Limb (tissue), 2 donors: Measurements from ENCODE around the gene SH3TC2.
A peak's percentile ranks its signal among the peaks of the same experiment; 100 is the strongest.

Experiments used
- DNase-seq, 2 donors: peaks; one replicate each; pipeline ENCODE4 v3.0.0-alpha.2; 2016; ENCODE audit errors: extremely low spot score in 2 of 2

The SH3TC2 gene

DNA sequence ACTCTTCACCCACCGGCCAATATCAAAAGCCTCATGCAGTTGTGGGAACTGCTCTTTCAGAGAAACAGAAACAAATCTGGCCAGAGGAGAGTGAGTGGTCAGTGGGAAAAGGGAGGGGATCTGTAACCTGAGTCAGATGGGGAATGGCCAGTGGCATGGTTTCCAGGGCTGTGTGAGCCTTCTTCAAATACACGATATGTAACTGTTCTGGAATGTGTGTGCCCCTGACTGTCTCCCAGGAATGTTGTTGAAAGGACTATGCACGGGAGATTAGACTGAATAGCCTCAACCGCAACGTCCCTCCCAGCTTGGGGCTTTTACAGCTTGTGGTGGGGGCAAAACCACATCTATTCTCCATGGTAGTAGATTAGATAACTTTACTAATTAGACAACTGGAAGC, 60.8 kb downstream of the SH3TC2 start:
- peak in 1 of 2 donors; percentile 27 for DNase-seq

DNA sequence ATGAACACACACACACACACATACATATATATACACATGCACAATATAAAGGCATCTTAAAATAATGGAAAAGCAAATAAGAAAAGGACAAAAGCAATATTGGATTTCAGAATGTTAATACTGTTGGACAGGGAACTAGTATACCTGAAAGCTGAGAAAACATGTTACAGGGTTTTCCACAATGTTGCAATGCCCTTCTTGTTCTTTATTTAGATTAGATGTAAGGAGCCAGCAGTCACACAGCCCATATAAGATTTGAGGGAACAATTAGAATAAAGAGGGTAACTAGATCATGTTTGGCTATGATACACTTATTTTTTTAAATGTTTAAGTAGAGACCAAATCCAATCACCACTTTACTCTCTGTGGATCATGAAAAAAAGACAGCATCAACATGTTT, 61.7 kb downstream of the SH3TC2 start:
- no peak for DNase-seq

DNA sequence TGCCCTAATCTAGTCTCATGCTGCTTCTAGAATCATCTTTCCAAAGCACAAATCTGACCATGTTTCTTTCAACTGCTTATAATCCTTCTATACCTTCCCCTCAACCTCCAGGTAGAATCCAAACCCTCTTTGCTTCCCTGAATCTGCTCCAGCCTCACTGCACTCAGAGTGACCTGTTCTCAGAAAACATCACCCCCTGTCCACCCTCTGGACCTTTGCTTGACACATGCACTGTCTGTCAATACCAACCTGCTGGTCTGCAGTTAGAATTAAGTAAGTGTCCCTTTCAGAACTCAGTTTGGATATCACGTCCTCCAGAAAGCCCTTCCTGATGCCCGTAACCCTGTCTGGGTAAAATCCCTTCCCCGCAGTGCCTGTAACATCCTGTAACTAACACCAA, 63.1 kb downstream of the SH3TC2 start:
- DNase-seq, result no peak

DNA sequence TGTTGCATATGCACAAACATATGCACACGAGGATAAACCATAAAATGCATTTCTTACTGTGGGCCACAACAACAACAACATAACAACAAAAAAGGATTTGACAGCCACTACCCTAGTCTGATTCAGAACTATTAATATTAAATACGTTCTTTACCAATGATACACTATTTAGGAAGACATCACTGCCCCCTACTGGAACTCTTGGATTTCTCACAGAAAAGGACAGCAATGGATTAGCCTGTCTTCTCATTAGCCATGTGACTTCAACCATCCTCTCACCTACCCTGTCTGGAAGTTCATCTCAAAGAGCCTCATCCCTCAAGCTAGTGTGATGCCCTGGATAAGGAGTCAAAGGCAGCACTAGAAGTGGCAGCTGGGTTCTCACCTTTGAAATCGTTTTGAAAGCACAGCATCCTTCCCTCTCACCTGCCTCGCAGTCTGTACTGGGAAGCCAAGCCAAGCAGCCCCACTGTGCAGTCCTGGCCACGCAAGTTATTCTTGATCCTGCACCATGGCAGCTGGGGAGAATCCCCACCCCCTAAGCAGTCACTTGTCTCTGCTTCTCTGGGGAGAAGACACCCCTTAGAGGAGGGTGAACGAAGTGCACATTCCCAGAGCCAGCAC, 64.6 kb downstream of the SH3TC2 start:
- DNase-seq, result no peak

GRCh38 chr5:148996270-148996669, 66.6 kb downstream of the SH3TC2 start:
- DNase-seq, result no peak

DNA sequence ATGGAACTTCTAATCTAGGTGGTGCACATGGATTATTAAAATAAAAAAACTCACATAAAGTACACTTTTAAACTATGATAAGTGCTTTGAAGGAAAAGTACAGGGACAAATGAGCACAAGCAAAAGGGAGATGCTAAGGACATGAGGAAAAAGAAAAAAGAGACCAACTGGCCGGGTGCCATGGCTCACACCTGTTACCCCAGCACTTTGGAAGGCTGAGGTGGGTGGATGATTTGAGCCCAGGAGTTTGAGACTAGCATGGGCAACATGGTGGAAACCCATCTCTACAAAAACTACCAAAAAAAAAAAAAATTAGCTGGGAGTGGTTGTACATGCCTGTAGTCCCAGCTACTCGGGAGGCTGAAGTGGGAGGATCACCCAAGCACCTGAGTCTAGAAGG, 67.1 kb downstream of the SH3TC2 start:
- DNase-seq, result no peak

DNA sequence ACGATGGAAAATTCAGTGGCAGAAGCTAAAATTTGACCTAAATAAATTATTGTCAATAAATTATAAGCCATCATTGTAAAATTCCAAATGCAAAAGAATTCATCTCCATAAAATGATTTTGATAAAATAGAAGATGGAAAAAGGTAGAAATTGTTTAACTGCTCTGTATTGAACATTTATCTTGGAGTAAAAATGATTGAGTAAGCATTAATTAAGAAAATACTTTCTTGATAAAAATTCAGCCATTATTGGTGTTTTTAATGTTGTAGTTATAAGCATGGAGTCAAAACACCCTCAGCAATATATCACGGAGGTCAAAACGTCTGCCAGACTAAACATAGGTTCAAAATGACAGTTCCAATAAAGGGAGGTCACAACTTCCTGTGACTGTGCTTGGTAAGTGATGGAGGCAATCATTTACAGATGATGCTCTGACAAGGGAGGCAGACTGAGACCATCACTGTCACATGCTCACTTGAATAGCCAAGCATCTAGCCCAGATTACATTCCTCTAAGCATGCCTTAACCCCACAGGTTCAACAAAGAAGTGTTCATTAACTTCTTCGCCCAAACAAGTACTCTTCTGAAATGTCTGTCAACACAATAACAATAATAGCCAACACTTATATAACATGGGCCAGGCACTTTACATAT, 69.5 kb downstream of the SH3TC2 start:
- DNase-seq, result no peak

DNA sequence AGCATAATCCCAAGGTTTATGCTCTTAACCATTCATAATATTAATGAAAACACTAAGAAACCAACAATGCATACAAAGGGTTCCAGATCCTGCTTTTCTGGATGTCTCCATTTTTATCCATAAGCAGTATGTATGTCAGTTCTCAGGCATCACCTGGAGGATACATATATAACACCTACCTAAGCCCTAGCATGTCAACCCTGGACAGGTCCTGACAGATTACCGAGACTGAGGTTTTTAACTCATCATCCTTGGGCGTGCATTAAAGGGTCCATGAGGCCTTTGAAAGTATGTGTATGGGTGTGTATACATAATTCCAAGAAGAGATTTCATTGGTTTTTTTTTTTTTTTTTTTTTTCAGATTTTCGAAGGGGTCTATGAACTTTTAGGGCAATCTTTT, 70.6 kb downstream of the SH3TC2 start:
- no peak for DNase-seq

DNA sequence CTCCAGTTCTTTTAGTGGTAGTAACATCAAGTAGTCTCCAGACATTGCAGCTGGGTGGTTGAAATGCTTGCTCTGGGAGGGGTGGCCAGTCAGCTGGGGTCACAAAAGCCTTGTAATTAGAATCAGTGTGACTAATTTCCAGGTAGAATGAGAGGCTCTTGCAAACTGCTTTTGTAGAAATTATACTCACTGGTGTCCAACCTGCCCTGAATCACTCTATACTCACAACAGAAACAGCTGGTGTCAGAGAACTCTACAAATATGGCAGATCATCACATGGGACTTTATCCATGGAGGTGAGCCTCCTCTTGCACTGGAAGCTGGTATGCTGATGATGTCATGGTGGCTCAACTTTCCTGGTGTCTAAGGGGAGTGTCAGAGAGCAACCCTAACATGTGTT, 71.3 kb downstream of the SH3TC2 start:
- no peak for DNase-seq

DNA sequence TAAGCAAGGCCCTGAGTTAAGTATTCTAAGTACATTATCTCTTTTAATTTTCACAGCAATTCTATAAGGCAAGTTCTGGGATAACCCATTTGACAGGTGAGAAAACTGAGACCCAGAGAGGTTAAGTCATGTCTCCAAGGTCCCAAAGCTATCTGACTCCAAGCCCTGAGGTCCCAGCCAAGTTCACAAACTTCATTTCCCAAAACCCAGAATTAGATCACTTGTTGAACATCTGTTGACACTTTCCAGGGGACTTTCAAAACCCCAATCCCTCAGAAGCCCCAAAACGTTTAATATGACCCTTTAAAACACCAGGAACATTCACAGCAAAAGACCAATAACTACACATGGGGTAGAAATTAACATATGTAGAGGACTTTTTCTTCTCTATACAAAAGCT, 72.0 kb downstream of the SH3TC2 start:
- DNase-seq, result no peak

GRCh38 chr5:148989567-148989966, 73.3 kb downstream of the SH3TC2 start:
- no peak for DNase-seq

- DNase-seq, result no peak
Measured at GRCh38 chr5:148988328-148988727, 74.5 kb downstream of the SH3TC2 start.

- no peak for DNase-seq
Measured at GRCh38 chr5:148986636-148987035, 76.2 kb downstream of the SH3TC2 start.

DNA sequence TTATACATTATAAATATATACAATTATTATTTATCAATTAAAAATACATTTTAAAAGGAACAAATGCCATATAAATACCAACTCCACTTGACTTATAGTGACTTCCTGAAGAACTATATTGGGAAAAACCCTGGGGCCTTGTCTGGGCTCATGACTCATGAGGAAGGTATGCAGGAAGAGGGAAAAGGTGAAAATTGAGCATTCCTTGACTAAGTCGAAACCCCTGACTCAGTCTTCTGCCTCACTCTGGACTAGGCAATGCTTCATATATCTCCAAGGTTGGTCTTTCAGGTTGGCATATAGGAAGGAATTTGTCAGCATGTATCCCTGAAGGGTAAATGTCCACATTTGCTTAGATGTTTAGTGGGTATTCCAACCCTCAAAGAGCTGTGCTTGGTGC, 78.5 kb downstream of the SH3TC2 start:
- DNase-seq, result no peak

- no peak for DNase-seq
Measured at GRCh38 chr5:148981353-148981752, 81.5 kb downstream of the SH3TC2 start.

DNA sequence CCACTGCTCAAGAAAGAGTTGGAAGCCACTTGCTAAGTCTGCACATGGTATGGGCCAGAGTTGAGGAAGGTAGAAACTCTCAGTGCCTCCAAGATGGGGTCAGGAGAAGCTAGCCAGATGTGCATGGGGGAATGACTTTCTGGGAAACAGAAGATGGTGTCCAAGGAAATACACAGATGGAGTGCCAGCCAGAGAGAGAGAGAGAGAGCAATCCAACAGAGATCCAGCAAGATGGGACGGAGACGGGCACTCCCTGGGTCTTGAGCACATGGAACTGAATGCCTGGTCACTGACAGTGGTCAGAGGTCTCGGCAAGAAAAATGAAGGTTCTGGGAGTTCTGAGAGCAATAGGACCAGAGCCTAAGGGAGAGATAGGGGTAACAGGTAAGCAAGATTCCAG, 82.1 kb downstream of the SH3TC2 start:
- no peak for DNase-seq

- DNase-seq, result no peak
Measured at GRCh38 chr5:148979083-148979723, 83.7 kb downstream of the SH3TC2 start.

DNA sequence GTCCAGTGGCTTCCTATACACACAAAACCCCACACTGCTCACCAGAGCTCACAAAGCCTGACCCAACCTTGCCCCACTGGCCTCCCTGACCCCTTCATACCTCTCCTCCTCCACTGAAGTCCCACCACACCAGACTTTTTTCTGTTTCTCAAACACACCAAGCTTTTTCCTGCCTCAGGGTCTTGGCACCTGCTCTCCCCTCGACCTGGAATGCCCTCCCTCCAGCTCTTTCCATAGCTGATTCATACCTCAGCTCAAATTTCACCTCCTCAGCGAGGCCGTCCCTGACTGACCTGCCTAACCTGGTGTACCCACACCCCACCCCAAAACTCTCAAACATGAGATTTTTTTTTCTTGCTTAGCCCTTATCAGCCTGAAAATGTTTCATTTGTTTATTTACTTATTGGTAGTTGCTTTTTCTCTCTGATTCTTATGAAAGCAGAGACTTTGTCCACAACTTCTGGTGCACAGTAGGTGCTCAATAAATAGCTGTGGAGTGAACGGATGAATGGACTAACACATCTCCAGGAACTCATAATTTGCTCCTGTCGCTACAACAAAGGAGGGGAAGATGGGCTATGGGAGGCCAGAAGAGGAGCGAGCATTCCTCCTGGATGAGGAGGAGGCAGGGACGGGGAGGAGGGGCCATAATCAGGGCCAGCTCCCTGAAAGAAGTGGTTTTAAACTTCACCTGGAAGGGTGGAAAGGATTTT, 84.3 kb downstream of the SH3TC2 start:
- DNase-seq, result no peak

- no peak for DNase-seq
Measured at GRCh38 chr5:148976569-148977381, 86.1 kb downstream of the SH3TC2 start.

- no peak for DNase-seq
Measured at GRCh38 chr5:148974642-148975327, 88.1 kb downstream of the SH3TC2 start.

DNA sequence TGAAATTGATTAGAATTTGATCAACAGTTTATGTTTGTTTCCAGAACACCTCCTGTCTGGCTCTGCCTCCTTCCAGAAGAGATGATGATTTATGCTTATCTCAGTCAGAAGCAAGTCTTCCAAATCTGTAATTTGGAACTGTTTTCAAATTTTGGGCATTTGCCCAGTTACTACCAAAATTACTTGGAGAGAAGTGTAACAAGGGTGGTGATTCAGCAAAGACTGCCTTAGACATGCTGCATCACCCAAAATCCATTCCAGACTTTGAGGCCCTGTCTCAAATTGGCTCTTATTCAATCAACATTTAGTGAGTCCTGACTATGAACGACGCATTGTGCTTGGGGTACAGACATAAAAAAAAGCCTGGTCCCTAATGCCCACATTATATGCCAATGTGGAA, 89.4 kb downstream of the SH3TC2 start:
- DNase-seq, result no peak
